GM12878 (cell line): ENCODE data around the gene LRR1. TPM values are rescaled to one million over a fixed set of nuclear protein-coding genes. Genes with fewer than 3 reads are reported as not detected.

Source experiments
- BRCA1 ChIP-seq: IDR thresholded peaks from 2 replicates; pipeline ENCODE4 v1.6.1; 2011; ENCODE audit warnings: low read depth, low read length, improper control_type of control experiment
- CBFB ChIP-seq: IDR thresholded peaks from 2 replicates; pipeline ENCODE4 v1.6.1; 2016; ENCODE audit warnings: antibody characterized with exemption, low read depth
- CEBPB ChIP-seq, 2 experiments: fragments of 150-350 bp in 1 of 2; IDR thresholded peaks; 2 replicates each; pipeline ENCODE4 v1.6.1; 2012 to 2014; ENCODE audit warnings: low read depth in 2 of 2, low read length in 2 of 2, borderline replicate concordance in 1 of 2, inconsistent platforms in 1 of 2
- EED ChIP-seq: sonication (generic); IDR thresholded peaks from 2 replicates; pipeline ENCODE4 v1.6.1; 2016; ENCODE audit warnings: antibody characterized with exemption, low read depth
- GABPA ChIP-seq: IDR thresholded peaks from 2 replicates; pipeline ENCODE4 v1.6.1; 2014; ENCODE audit warnings: antibody characterized with exemption, low read depth, mild to moderate bottlenecking, inconsistent platforms
- SIX5 ChIP-seq: IDR thresholded peaks from 2 replicates; pipeline ENCODE4 v1.6.1; 2011; ENCODE audit warnings: mild to moderate bottlenecking, low read depth, low read length, moderate library complexity; ENCODE audit not compliant: severe bottlenecking
- SMARCA5 ChIP-seq: fragments of 450-650 bp; IDR thresholded peaks from 2 replicates; pipeline ENCODE4 v1.6.1; 2017; ENCODE audit warnings: mild to moderate bottlenecking
- SMC3 ChIP-seq: IDR thresholded peaks from 2 replicates; pipeline ENCODE4 v1.6.1; 2011; ENCODE audit warnings: low read length, improper control_type of control experiment, borderline replicate concordance
- ZSCAN29 ChIP-seq: fragments of 450-650 bp; IDR thresholded peaks from 2 replicates; pipeline ENCODE4 v1.6.1; 2017; ENCODE audit warnings: mild to moderate bottlenecking, moderate library complexity
- polyA plus RNA-seq, 11 experiments: library from polyadenylated mRNA; depleted of rRNA in 4 of 11; unstranded in 6 of 11; stranded (reverse) in 5 of 11; fragments of >200 nt; fragmentation: Nextera tagmentation in 4 of 11; fragmentation: Illumina TruSeq in 1 of 11; extraction: Ambion mirVana in 4 of 11; extraction: Trizol in 1 of 11; gene quantifications; 1 replicate in 1 of 11; 2 replicates in 10 of 11; pipeline versions ENCODE4 v1.2.1 to v1.2.3, GENCODE V29; 2011 to 2016; ENCODE audit warnings: inconsistent platforms in 2 of 11, missing spikeins in 2 of 11, low read depth in 1 of 11
- total RNA-seq, 4 experiments: library from RNA; depleted of rRNA in 3 of 4; stranded (reverse); fragments of >200 nt in 3 of 4; fragmentation: Illumina TruSeq in 1 of 4; extraction: Trizol in 1 of 4; gene quantifications; 2 replicates each; pipeline versions ENCODE4 v1.2.1 to v1.2.3, GENCODE V29; 2013 to 2021
- TF ChIP-seq, protein P1 (sequence below): fragments of 450-650 bp; IDR thresholded peaks from 2 replicates; pipeline ENCODE4 v1.6.1; 2016; ENCODE audit warnings: mild to moderate bottlenecking, moderate library complexity, borderline replicate concordance
- TF ChIP-seq, protein P2 (sequence below): IDR thresholded peaks from 2 replicates; pipeline ENCODE4 v1.6.1; 2012; ENCODE audit warnings: low read length, inconsistent platforms
- TF ChIP-seq, protein P3 (sequence below), 3 experiments: IDR thresholded peaks in 2 of 3; conservative IDR thresholded peaks in 1 of 3; 2 replicates each; pipeline ENCODE4 v1.5.1; 2011; ENCODE audit warnings: low read depth in 3 of 3, low read length in 3 of 3, mild to moderate bottlenecking in 3 of 3, control low read depth in 2 of 3, moderate library complexity in 2 of 3, inconsistent platforms in 1 of 3, mixed read lengths in 1 of 3; ENCODE audit not compliant: control insufficient read depth in 2 of 3, insufficient read depth in 1 of 3; ENCODE audit errors: extremely low read depth in 1 of 3
- TF ChIP-seq, protein P4 (sequence below): fragments of 450-650 bp; formaldehyde crosslinking; IDR thresholded peaks from 2 replicates; pipeline ENCODE4 v1.4.0; 2022; ENCODE audit warnings: mild to moderate bottlenecking, moderate library complexity
- TF ChIP-seq, protein P5 (sequence below): fragments of 450-650 bp; IDR thresholded peaks from 2 replicates; pipeline ENCODE4 v1.6.1; 2017; ENCODE audit warnings: mild to moderate bottlenecking, low read depth, inconsistent platforms; ENCODE audit not compliant: poor library complexity, severe bottlenecking

Gene LRR1
- total and polyA plus RNA-seq, 10 of the 15 experiments (the other 5 are each of a cell fraction or from before 2014, with no cell fraction given), result 36.9 to 110 (median 53.1) TPM

DNA sequence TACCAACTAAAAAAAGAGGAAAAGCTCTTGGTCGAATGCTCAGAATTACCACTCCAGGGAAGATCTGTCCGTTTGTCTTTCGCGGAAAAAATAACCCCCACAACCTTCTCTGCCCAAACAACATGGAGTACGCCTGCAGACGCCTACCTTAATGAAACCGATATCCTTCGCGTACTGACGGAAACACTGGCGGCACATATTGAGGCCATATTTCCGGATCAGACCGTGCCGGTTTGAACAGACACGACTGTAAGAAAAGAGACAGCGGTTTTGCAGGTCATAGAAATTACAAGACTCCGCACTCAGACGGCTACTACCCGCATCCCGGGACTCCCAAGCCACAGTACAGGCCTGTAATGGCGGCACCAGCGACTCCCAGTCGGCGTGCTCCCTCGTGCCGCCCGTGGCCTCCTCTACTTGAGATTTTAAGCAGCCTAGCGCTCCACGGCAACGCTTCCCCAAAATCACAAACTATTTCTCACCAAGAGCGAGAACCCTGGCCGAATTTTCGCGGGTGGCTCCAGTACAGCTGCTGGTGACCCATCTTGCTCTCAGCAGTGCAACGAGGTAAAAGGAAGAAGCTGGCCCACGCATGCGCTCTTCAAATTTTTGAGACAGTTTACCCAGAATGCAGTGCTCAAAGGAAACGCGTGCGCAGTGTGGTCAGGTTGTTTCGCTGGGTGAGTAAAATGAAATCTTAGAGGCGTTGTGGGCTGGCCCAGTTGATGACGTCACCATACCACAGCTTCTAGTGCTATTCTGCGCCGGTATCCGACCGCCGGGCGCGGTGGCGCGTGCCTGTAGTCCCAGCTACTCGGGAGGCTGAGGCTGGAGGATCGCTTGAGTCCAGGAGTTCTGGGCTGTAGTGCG is 12.7 kb upstream of the LRR1 start, which contains the start of gene RPS29 (continued):
- TF ChIP-seq, protein P1, sequence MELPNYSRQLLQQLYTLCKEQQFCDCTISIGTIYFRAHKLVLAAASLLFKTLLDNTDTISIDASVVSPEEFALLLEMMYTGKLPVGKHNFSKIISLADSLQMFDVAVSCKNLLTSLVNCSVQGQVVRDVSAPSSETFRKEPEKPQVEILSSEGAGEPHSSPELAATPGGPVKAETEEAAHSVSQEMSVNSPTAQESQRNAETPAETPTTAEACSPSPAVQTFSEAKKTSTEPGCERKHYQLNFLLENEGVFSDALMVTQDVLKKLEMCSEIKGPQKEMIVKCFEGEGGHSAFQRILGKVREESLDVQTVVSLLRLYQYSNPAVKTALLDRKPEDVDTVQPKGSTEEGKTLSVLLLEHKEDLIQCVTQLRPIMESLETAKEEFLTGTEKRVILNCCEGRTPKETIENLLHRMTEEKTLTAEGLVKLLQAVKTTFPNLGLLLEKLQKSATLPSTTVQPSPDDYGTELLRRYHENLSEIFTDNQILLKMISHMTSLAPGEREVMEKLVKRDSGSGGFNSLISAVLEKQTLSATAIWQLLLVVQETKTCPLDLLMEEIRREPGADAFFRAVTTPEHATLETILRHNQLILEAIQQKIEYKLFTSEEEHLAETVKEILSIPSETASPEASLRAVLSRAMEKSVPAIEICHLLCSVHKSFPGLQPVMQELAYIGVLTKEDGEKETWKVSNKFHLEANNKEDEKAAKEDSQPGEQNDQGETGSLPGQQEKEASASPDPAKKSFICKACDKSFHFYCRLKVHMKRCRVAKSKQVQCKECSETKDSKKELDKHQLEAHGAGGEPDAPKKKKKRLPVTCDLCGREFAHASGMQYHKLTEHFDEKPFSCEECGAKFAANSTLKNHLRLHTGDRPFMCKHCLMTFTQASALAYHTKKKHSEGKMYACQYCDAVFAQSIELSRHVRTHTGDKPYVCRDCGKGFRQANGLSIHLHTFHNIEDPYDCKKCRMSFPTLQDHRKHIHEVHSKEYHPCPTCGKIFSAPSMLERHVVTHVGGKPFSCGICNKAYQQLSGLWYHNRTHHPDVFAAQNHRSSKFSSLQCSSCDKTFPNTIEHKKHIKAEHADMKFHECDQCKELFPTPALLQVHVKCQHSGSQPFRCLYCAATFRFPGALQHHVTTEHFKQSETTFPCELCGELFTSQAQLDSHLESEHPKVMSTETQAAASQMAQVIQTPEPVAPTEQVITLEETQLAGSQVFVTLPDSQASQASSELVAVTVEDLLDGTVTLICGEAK, result peak; percentile 75; the same call in 1 of the 2 replicates
- TF ChIP-seq, protein P2, sequence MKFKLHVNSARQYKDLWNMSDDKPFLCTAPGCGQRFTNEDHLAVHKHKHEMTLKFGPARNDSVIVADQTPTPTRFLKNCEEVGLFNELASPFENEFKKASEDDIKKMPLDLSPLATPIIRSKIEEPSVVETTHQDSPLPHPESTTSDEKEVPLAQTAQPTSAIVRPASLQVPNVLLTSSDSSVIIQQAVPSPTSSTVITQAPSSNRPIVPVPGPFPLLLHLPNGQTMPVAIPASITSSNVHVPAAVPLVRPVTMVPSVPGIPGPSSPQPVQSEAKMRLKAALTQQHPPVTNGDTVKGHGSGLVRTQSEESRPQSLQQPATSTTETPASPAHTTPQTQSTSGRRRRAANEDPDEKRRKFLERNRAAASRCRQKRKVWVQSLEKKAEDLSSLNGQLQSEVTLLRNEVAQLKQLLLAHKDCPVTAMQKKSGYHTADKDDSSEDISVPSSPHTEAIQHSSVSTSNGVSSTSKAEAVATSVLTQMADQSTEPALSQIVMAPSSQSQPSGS, result peak; percentile 89
- TF ChIP-seq BRCA1 (peak; percentile 61; the same call in 1 of the 2 replicates), ZSCAN29 (no peak), GABPA (no peak; the same call in 1 of the 2 replicates), CEBPB (IDR thresholded peaks at IDR 0.05; ENCODE audit: borderline replicate concordance in 1 of 2, low read depth in 2 of 2, low read length in 2 of 2) (no peak), EED (no peak), SIX5 (no peak), CBFB (peak; percentile 54), SMARCA5 (peak; percentile 94; the same call in 1 of the 2 replicates), SMC3 (no peak)
- TF ChIP-seq, protein P3, sequence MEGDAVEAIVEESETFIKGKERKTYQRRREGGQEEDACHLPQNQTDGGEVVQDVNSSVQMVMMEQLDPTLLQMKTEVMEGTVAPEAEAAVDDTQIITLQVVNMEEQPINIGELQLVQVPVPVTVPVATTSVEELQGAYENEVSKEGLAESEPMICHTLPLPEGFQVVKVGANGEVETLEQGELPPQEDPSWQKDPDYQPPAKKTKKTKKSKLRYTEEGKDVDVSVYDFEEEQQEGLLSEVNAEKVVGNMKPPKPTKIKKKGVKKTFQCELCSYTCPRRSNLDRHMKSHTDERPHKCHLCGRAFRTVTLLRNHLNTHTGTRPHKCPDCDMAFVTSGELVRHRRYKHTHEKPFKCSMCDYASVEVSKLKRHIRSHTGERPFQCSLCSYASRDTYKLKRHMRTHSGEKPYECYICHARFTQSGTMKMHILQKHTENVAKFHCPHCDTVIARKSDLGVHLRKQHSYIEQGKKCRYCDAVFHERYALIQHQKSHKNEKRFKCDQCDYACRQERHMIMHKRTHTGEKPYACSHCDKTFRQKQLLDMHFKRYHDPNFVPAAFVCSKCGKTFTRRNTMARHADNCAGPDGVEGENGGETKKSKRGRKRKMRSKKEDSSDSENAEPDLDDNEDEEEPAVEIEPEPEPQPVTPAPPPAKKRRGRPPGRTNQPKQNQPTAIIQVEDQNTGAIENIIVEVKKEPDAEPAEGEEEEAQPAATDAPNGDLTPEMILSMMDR (IDR thresholded peaks at IDR 0.05 in 2 of 3, conservative IDR thresholded peaks at IDR 0.05 in 1 of 3; ENCODE audit: control insufficient read depth in 2 of 3, extremely low read depth in 1 of 3, insufficient read depth in 1 of 3, low read depth in 3 of 3, low read length in 3 of 3), result no peak
- TF ChIP-seq, protein P4, sequence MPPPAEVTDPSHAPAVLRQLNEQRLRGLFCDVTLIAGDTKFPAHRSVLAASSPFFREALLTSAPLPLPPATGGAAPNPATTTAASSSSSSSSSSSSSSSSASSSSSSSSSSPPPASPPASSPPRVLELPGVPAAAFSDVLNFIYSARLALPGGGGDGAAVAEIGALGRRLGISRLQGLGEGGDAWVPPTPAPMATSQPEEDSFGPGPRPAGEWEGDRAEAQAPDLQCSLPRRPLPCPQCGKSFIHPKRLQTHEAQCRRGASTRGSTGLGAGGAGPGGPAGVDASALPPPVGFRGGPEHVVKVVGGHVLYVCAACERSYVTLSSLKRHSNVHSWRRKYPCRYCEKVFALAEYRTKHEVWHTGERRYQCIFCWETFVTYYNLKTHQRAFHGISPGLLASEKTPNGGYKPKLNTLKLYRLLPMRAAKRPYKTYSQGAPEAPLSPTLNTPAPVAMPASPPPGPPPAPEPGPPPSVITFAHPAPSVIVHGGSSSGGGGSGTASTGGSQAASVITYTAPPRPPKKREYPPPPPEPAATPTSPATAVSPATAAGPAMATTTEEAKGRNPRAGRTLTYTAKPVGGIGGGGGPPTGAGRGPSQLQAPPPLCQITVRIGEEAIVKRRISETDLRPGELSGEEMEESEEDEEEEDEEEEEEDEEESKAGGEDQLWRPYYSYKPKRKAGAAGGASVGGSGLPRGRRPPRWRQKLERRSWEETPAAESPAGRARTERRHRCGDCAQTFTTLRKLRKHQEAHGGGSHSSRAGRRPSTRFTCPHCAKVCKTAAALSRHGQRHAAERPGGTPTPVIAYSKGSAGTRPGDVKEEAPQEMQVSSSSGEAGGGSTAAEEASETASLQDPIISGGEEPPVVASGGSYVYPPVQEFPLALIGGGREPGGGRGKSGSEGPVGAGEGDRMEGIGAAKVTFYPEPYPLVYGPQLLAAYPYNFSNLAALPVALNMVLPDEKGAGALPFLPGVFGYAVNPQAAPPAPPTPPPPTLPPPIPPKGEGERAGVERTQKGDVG, result peak; percentile 91
- TF ChIP-seq, protein P5, sequence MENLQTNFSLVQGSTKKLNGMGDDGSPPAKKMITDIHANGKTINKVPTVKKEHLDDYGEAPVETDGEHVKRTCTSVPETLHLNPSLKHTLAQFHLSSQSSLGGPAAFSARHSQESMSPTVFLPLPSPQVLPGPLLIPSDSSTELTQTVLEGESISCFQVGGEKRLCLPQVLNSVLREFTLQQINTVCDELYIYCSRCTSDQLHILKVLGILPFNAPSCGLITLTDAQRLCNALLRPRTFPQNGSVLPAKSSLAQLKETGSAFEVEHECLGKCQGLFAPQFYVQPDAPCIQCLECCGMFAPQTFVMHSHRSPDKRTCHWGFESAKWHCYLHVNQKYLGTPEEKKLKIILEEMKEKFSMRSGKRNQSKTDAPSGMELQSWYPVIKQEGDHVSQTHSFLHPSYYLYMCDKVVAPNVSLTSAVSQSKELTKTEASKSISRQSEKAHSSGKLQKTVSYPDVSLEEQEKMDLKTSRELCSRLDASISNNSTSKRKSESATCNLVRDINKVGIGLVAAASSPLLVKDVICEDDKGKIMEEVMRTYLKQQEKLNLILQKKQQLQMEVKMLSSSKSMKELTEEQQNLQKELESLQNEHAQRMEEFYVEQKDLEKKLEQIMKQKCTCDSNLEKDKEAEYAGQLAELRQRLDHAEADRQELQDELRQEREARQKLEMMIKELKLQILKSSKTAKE, result peak; percentile 75
